GM21447 (cell line): ENCODE data around the gene ENDOG.

Source experiments
- ATAC-seq: cut with Tn5 transposase; IDR thresholded peaks from one replicate; pipeline ENCODE4 v1.9.1; 2021; ENCODE audit not compliant: unreplicated experiment

Gene ENDOG

DNA sequence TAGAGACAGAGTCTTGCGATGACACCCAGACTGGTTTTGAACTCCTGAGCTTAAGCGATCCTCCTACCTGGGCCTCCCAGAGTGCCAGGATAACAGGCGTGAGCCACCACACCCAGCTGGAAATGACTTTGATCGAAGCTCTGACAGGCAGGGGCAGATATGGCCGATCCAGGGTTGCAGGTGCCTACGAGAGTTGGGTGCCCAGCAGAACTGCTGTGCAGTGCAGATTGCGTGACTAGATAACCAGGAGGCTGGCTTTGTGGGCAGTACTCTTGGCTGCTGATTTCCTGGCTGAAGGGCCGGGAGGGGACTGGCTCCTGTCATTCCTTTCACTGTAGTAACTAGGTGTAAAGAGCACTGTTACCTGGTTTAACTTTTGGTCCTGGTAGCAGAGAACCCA, 19.4 kb upstream of the ENDOG start:
- ATAC-seq, result no peak

DNA sequence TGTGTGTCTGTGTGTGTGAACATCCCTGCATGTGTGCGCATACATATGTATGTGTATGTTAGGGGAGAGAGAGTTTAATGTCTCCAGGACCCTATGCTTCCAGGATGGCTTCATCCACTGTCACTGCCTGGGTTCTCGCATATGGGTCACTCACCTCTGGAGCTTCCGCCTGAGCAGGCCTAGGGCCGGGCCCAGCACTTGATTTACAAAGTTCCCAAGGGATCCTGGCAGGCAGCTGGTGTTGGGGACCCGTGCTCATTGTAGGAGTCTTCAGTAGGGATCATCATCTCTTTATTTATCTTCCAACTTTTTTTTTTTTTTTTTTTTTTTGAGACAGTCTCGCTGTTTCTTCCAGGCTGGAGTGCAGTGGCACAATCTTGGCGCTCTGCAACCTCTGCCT, 18.2 kb upstream of the ENDOG start:
- ATAC-seq, result no peak

DNA sequence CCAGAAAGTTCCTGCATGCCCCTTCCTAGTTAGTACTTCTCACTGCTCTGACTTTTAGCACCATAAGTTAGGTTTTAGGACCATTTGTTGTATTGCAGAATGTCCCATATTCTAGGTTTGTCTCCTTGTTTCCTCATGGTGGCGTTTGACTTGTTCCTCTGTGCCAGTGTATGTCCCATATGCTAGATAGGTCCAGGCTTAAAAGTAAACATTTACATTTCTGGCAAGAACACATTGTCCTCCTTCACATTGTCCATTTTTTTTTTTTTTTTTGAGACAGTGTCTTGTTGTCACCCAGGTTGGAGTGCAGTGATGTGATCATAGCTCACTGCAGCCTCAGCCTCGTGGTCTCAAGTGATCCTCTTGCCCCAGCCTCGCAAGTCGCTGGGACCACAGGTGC, 15.8 kb upstream of the ENDOG start:
- ATAC-seq, result no peak

DNA sequence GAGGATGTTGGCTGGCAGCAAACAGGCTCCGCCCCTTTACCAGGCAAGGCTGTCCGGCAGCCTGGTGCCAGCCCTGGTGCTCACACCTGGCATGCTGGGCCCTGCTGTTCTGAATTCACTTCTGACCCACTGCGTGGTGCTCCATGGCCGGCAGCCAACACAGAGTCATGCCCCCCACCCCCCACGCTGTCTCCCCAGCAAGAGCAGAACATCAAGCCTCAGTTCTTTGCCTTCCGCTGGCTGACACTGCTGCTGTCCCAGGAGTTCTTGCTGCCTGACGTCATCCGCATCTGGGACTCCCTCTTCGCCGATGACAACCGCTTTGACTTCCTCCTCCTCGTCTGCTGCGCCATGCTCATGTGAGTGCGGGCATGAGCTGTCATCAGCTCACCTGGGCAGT, 12.6 kb upstream of the ENDOG start:
- no peak for ATAC-seq

DNA sequence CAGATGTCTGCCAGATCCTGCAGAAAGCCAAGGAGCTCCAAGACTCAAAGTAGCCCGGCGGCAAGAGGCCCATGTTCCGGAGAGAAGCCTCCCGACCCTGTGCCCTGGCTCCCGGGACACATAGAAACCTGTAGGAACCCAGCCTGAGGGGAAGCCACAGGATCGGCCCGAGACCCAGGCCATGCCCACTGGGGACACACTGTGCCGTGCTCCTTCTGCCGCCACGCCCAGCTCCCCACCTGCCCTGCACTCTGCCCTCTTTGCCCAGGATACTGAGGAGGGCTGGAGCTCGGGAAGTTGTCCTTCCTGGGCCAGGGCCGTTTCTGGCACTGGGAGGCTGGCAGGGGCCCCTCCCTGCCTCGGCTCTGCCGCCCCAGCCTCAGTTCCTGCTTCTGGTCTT, 10.5 kb upstream of the ENDOG start:
- no peak for ATAC-seq

DNA sequence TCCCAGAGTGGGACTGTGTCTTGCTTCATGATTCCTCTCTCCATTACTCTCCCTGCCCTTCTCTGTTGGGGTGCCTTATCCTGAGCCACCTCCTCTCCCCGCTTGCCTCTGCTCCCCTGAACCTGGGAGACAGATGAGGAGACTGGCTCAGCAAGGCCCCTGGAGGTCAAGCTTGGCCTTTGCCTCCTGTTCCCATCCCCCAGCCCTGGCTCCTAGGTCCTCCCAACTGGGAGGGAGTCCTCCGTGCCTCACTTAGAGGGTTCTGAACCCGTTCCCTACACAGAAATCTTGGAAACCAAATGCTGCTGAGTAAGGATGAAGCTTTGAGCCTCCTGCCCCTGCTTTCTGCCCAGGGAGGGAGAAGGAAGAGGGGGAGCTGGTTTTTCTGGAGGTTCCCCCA, 9.8 kb upstream of the ENDOG start:
- ATAC-seq, result no peak

DNA sequence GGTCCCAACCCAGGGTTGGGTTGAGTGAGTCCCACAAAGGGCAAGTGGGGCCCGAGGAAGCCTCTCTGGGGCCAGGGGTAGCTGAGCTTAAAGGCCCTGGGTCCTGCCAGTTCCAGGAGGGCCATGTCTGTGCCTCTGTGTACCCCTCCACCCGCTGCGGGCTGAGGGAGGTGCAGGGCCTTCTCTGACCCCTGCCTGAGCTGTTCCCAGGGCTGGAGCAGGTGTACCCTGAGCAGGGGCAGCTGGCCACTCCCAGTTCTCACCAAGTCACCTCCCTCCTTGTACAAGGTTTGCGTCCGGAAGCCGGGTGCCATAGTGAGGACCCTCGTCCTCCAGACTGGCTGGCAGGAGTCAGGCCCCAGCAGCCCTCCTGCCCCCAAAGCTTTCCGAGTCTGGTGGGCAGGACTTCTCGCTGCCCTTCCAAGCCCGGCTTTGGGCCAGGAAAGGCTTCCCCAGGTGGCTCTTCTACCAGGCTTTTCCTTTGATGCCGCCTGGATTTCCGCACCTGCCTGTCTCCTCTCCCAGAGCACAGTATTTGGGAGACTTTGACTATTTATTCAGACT, 9.2 kb upstream of the ENDOG start:
- ATAC-seq, result no peak

DNA sequence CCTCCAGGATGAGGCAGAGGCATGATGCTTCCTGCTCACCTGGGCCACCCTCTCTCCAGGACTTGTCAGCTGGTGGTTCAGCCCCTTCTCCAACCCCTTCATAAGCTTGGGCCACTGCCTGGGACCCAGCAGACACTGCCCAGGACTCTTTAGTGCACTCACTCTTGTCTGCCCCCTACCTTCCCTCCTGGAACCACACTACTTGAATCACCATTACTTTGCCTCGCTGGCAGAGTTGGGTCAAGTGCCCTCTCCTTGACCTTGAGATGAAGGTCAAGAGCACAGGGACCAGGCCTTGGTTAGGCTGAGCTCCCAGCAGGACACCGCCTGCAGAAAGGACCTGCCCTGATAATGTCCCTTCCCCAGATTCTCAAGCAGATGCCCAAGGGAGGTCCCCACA, 8.5 kb upstream of the ENDOG start:
- no peak for ATAC-seq

DNA sequence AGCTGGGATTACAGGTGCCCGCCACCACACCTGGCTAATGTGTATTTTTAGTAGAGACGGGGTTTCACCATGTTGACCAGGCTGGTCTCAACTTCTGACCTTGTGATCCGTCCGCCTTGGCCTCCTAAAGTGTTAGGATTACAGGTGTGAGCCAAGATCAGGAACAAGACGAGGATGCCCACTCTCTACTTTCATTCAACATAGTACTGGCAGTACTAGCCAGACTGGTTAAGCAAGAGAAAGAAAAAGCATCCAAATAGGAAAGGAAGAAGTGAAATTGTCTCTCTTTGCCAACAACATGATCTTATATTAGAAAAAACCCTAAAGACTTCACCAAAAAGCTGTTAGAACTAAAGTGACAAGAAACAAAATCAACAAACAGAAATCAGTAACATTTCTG, 7.4 kb upstream of the ENDOG start:
- ATAC-seq, result no peak

DNA sequence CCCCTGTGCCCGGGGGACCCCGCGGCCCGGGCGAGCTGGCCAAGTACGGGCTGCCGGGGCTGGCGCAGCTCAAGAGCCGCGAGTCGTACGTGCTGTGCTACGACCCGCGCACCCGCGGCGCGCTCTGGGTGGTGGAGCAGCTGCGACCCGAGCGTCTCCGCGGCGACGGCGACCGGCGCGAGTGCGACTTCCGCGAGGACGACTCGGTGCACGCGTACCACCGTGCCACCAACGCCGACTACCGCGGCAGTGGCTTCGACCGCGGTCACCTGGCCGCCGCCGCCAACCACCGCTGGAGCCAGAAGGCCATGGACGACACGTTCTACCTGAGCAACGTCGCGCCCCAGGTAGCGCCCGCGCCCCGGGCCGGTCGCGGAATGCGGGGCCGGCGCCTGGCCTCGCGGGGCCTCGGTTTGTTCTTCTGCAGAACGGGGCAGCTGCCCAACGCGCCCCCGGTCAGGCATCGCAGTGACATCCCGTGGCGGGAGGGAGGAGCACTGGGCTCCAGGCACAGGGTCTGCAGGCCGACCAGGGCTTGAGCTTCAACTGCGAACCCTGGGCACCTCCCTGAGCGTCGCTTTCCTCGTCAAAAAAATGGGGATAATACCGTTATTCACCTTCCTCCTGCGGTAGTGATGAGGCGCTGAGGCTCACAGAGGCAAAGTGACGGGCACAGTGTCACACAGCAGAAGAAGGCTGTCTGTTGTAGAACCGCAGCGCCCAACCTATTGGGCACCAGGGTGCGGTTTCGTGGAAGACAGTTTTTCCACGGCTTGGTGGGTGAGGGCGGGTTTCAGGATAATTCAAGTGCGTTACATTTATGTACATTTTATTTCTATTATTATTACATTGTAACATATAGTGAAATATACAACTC, 777 bp downstream of the ENDOG start:
- peak; percentile 37 for ATAC-seq

DNA sequence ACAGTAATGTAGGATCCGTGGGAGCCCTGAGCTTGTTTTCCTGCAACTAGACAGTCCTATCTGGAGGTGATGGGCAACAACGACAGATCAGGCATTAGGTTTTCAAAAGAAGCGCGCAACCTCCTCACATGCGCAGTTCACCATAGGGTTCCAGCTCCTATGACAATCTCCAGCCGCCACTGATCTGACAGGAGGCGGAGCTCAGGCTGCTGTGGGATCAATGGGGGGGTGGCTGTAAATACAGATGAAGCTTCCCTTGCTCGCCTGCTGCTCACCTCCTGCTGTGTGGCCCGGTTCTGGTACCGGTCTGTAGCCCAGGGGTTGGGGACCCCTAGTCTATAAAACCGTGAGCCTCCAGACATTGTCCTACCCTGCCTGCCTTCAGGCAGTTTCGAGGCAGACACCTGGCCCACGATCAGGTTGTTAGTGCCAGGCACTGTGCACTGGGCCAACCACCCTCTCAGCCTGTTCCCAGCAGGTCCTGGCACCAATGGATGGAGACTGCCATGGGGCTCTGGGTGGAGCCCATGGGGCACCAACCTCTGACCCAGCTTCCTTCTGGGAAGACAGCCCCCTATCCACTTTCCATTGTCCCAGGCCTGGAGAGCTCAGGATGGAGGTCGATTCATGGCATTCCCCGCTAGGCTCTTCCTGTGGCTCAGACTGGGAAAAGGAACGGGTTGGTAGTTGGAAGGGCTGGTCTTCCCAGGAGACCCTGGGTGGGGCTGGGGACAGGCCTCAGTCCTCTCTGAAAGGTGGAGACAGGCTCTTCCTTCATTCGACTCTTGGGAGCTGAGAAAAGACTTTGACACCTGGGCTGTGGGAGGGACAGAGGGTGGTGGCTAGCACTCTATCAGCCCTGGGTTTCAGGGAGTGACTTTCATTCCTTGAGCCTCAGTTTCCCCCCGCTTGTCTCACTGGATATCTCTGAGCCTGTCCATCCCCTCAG, 1.7 kb downstream of the ENDOG start:
- ATAC-seq, result no peak

DNA sequence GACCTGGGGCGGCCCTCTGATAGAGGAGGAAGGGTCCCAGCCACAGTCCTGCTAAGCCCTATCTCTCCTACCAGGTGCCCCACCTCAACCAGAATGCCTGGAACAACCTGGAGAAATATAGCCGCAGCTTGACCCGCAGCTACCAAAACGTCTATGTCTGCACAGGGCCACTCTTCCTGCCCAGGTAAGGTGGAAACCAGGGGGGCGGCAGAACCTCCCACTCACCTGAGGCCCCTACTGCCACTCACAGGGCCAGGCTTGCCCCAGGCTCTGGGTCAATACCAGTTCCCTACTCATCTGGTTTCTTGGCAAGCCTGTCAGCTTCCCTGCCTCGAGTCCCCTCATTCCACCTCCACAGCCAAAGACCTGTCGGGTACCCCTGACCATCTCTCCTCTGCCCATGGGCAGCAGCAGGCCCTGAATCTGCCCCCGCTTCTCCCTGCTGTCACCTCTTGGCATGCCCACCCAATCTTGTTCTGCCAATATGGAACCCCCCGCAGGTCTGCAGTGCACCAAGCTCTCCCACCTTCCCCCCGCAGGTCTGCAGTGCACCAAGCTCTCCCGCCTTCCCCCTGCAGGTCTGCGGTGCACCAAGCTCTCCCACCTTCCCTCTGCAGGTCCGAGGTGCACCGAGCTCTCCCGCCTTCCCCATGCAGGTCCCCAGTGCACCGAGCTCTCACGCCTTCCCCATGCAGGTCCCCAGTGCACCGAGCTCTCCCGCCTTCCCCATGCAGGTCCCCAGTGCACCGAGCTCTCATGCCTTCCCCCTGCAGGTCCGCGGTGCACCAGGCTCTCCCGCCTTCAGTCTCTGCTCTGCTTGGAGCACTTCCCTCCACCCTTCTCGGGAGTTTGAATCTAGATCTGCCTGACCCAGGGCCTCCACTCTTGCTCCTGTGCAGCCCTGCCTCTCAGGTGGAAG, 2.6 kb downstream of the ENDOG start:
- no peak for ATAC-seq

DNA sequence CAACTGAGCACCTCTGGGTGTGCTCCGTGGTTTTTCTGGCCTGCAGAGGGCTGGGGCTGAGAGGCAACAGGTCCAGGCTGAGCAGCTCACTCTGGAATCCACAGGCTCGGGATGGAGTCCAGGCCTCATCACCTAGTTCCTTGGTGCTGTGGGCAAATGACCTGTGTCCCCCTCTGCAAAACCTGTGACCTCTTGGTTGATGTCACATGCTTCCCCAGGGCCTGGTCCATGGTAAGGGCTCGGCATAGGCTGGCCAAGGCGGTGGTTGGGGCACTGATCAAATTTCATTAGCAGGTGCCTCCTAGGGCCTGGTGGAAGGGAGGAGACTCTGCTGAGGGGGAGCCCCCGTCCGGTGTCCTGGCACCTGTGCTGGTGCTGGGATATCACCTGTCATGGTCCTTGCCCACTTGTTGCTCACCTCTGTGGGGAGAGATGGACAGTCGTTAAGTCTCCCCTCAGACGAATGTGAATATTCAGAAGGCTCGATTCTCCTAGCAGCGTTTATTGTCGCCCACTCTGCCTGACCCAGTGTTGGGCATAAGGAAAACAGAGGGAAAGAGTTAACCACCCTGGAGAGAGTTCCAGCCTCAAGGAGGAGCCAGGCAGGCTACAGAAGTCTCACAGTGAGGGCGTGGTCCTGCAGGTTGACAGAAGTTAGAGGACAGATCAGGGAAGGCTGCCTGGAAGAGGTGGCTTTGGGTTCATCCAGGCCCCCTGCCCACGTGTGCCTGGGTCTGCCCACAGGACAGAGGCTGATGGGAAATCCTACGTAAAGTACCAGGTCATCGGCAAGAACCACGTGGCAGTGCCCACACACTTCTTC, 3.5 kb downstream of the ENDOG start:
- ATAC-seq, result no peak

DNA sequence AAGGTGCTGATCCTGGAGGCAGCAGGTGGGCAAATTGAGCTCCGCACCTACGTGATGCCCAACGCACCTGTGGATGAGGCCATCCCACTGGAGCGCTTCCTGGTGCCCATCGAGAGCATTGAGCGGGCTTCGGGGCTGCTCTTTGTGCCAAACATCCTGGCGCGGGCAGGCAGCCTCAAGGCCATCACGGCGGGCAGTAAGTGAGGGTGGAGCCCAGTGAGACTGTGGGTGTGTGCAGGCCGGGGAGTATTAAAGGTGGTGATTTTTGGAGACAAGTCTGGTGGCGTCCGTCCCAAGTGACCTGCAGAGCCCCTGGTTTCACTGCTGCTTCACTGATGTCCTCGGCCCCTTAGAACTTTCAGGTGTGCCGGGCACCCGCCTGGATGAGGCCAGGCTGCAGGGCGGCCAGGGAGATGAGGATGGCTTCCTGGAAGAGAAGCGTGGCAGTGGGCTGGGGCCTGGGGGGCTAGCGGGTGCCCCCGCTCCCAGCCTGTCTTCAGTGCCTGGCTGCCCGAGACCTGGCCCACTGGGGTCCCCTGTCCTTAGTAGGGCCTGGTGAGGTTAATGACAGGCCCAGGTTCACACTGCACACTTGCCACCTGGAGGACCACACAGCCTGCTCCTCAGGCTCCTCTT, 4.2 kb downstream of the ENDOG start:
- no peak for ATAC-seq

DNA sequence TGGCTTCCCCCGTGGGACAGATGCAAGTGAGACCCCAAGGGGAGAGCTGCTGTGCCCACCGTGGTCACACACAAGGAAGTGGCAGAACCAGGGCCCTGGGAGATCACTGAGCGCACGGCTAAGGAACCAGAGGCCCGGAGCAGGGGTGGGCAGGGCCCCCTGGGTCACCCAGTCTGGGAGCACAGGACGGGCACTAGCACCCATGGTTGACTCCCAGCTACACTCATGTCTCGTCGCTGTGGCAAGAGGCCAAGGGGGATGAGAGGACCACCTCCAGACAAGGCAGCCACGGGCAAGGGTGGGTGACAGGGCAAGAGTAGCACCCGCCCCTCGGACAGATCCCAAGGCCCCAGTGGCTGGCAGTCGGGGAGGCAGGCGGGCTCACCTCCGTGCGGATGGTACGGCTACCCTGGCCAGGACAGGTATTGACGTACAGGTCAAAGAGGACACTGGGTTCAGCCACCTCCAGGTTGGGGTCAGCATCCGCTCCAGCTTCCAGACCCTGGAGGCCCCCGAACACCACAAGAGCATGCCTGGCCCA, 5.1 kb downstream of the ENDOG start:
- ATAC-seq, result no peak

DNA sequence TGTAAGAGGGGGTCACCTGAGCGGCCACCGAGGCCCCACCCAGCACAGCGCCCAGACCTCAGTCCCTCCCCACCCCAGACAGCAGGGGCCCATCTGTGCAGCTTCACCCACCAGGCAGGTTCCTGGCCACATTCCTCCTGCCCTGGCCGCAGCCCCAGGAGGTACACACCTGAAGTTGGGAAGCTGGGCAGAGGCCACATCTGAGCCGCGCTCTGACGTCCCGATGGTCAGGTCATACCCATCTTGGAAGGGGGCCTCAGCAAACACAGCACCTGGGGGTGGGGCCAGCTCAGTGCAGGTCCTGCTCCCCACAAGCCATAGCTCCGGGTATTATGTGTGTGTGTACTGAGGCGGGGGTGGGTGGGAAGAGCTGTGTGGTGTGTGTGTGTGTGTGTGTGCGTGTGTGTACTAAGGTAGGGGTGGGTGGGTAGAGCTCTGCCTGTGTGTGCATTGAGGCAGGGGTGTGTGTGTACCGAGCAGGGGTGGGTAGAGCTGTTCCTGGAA, 5.7 kb downstream of the ENDOG start:
- no peak for ATAC-seq

DNA sequence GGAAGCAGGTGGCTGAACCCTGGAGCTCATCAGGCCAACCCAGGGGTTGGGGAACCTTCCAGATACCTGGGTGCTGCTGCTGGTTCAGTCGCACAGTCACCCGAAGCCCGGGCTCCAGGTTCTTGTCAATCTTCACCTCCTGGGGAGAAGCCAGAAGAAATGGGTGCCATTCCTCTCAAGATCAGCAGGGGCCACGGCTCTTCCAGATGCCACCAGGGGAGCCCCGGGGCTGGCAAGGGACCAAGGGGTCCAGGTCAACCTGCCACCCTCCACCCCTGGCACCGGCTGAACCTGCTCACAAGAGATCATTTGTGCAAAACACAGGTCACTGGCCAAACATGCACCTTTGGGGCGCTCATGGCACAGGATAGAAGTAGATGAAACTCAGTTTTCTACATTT, 6.6 kb downstream of the ENDOG start:
- no peak for ATAC-seq

DNA sequence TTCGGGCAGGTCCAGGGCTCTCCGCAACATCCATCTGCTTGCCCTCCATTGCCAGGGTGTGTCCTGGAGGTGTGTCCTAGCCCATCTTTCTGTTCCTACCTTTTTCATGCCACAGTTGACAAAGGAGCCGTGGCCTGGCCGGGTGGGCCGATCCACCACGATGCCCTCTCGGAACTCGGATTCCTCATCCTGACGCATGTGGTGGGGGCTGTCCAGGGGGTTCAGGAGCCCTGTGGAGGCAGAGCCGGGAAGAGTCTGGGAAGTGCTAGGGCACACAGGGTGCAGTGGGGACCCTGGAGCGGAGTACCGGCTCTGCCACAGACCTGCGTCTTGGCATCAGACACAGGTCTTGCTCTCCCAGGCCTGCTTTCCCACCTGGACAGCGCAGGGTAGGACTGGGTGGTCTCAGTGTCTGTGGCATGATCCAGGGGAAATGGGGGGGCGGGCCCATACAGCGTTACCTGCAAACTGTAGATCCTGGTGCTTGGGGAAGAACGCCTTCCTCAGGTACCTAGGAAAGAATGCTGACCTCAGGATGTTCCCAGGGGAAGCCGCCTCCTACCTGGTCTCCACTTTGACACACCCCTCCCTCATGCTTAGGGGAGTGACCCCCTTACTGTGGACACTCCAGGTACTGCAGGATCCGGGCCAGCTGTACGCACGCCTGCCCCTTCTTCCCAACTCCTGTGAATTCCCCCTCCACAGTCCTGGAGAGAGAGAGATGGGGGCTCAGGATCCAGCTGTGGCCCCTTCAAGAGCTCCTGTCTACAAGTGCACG, 7.8 kb downstream of the ENDOG start:
- no peak for ATAC-seq
